ENCODE measurements around the gene RPTN. TPM values are rescaled to one million over a fixed set of nuclear protein-coding genes. Genes with fewer than 3 reads are reported as not detected.
A peak's percentile ranks its signal among the peaks of the same experiment; 100 is the strongest.

Gene RPTN
- polyA plus RNA-seq, 1 of the 3 experiments (the other 2 are of a cell fraction), result not detected

GRCh38 chr1:152111515-152111968, 47.5 kb downstream of the RPTN start:
- ChIA-PET CTCF (no interaction called here), POLR2A (no interaction called here)
- peak overlapping the region in 1 of 2 experiments; percentile 63; a peak in 3 of 4 replicates for H3K4me3 ChIP-seq (ENCODE audit: low read depth in 2 of 2, low read length in 1 of 2)
- no peaks in the 10 kb centered on the region for H3K36me3 ChIP-seq (replicated peaks in 1 of 2; ENCODE audit: control insufficient read depth in 1 of 2, insufficient read depth in 2 of 2, low read length in 1 of 2)
- H3F3A ChIP-seq (replicated peaks; ENCODE audit: insufficient read depth), result peaks cover 3% of the 10 kb centered on the region
- no peaks in the 10 kb centered on the region for H3K9me2 ChIP-seq
- peaks cover 0 to 12% of the 10 kb centered on the region in 2 experiments; a peak in 1 of 4 replicates for H3K4me1 ChIP-seq (ENCODE audit: control insufficient read depth in 1 of 2, insufficient read depth in 2 of 2, low read depth in 1 of 2, low read length in 1 of 2)
- 6% methylated on average over 43 of the region's 44 CpGs for WGBS (ENCODE audit: low lambda C conversion rate)
- H3K27ac ChIP-seq (ENCODE audit: low read depth in 2 of 2, low read length in 1 of 2), result no peak overlapping the region
- H3K9me3 ChIP-seq, result no peaks in the 10 kb centered on the region
- DNase-seq, result no peak
- no peak overlapping the region for H3K9ac ChIP-seq
- H3K4me2 ChIP-seq, result peak overlapping the region; percentile 95
- H2AFZ ChIP-seq (ENCODE audit: low read depth), result peak overlapping the region; percentile 91
- peaks cover 92% of the 10 kb centered on the region for H3K27me3 ChIP-seq (ENCODE audit: insufficient read depth)
- no peaks in the 10 kb centered on the region for H3K79me2 ChIP-seq (ENCODE audit: insufficient read depth)
- no peak for TF ChIP-seq FOXM1 (IDR thresholded peaks at IDR 0.05; ENCODE audit: low read depth)
- no peak for TF ChIP-seq NRF1 (IDR thresholded peaks at IDR 0.05; ENCODE audit: low read depth, low read length)
- no peak for TF ChIP-seq RXRA (IDR thresholded peaks at IDR 0.05; ENCODE audit: borderline replicate concordance, low read depth)
- no peak for TF ChIP-seq USF2 (IDR thresholded peaks at IDR 0.05; ENCODE audit: borderline replicate concordance, low read depth, low read length)
- TF ChIP-seq PBX3 (IDR thresholded peaks at IDR 0.05), result no peak
- no peak for TF ChIP-seq USF1 (IDR thresholded peaks at IDR 0.05; ENCODE audit: borderline replicate concordance, low read depth)
- TF ChIP-seq TAF1 (IDR thresholded peaks at IDR 0.05; ENCODE audit: borderline replicate concordance, low read depth, low read length), result no peak
- no peak for TF ChIP-seq ZBTB33 (IDR thresholded peaks at IDR 0.05; ENCODE audit: borderline replicate concordance, low read depth)
- no peaks in the 10 kb centered on the region for H4K20me1 ChIP-seq (ENCODE audit: insufficient read depth)

GRCh38 chr1:152110860-152111514, 48.0 kb downstream of the RPTN start:
- 2% methylated on average over 46 of the region's 60 CpGs for WGBS (ENCODE audit: low lambda C conversion rate)
- ChIA-PET POLR2A (no interaction called here), CTCF (no interaction called here)
- DNase-seq, result no peak
- Histone ChIP-seq H3K79me2 (ENCODE audit: insufficient read depth) (no peaks in the 10 kb centered on the region), H3K9me2 (no peaks in the 10 kb centered on the region), H3K9me3 (no peaks in the 10 kb centered on the region), H3F3A (replicated peaks; ENCODE audit: insufficient read depth) (peaks cover 3% of the 10 kb centered on the region), H2AFZ (ENCODE audit: low read depth) (peak overlapping the region; percentile 91), H4K20me1 (ENCODE audit: insufficient read depth) (no peaks in the 10 kb centered on the region), H3K4me2 (peak overlapping the region; percentile 95), H3K9ac (no peak overlapping the region), H3K27me3 (ENCODE audit: insufficient read depth) (peaks cover 98% of the 10 kb centered on the region), H3K36me3 (replicated peaks in 1 of 2; ENCODE audit: control insufficient read depth in 1 of 2, insufficient read depth in 2 of 2, low read length in 1 of 2) (no peaks in the 10 kb centered on the region), H3K27ac (ENCODE audit: low read depth in 2 of 2, low read length in 1 of 2) (no peak overlapping the region), H3K4me3 (ENCODE audit: low read depth in 2 of 2, low read length in 1 of 2) (peak overlapping the region; percentile 15 to 63; a peak in 3 of 4 replicates), H3K4me1 (ENCODE audit: control insufficient read depth in 1 of 2, insufficient read depth in 2 of 2, low read depth in 1 of 2, low read length in 1 of 2) (peaks cover 0 to 12% of the 10 kb centered on the region in 2 experiments; a peak in 1 of 4 replicates)
- TF ChIP-seq FOXJ3 (CRISPR knock-in tag; IDR thresholded peaks at IDR 0.05) (no peak), TCF12 (IDR thresholded peaks at IDR 0.05) (no peak), RCOR1 (IDR thresholded peaks at IDR 0.05; ENCODE audit: low read length) (no peak), MAX (IDR thresholded peaks at IDR 0.05; ENCODE audit: low read depth) (peak; percentile 35; the same call in 1 of the 2 replicates)

Data from SK-N-SH (cell line).